ENCODE data around the gene FCGR3A.
"Not testable (repeated sequence)": the region's sequence is repeated elsewhere in the genome, so short reads cannot be mapped to it uniquely, and the experiment has no call there.

The FCGR3A gene

DNA sequence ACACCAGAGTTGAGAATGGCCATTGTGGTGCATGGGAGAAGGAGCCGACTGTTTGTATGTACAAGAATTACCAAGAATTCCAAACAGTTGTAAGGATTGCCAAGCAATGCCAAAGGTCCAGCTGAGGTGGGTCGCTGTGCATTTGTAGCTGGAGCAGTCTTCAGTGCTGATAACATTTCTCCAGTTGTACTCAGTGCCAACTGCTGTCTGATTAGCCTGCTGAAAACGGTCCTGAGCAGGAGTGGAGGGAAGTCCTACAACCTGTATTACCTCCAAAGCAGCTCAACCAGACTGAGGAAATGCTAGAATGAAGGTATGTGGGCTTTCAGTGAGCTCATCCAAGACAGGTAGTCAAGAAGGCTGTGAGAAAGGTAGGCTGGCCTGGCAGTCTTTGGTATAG, 6.5 kb upstream of the FCGR3A start:
- DNase-seq, result not testable (repeated sequence)

DNA sequence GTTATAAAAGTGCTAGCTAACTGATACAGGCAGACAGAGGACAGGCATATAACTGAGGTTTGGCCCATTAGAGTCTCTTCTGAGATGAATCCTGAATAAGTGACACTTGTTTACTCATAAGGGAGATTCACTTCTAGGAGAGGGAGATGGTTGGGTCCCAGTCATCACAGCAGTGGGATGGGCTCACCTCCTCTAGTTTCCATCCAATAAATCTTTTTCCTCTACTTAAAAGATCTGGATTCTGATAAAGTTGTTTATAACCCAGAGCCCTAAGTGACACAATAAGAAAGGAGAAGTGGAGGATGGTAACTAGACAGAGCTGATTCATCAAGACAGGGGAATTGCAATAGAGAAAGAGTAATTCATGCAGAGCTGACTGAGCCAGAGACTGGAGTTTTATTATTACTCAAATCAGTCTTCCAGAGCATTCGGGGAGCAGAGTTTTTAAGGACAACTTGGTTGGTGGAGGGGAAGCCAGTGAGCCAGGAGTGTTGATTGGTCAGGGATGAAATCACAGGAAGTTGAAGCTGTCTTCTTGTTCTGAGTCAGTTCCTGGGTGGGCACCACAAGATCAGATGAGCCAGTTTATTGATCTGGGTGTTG, 5.3 kb upstream of the FCGR3A start:
- DNase-seq, result not testable (repeated sequence)

DNA sequence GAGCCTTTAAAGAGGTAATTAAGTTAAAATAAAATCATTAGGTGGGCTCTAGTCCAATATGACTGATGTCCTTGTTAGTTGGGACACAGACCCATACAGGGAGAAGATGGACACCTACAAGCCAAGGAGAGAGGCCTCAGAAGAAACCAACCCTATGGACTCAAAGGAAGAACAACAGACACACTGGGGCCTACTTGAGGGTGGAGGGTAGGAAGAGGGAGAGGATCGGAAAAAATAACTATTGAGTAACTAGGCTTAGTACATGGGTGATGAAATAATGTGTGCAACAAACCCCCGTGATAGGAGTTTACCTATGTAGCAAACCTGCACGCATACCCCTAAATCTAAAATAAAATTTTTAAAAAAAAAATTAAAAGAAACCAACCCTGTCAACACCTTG, 4.7 kb upstream of the FCGR3A start:
- not testable (repeated sequence) for DNase-seq

DNA sequence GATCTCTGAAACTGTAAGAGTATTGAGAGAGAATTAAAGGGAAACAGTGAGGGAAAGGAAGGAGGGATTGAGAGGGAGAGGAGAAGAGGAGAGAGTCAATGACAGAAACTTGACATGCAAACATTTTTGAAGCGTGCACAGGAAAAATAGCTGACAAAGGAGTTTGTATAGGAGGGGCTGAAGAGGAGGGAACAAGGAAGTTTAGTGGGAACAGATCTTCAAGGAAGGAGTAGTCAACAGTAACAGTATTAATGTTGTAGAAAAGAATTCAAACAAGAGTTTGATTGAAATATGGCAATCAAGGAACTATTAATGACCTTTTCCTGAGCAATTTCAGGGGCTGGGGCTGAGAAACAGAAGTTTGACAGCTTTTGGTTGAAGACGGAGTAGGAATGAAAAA, 4.0 kb upstream of the FCGR3A start:
- not testable (repeated sequence) for DNase-seq

DNA sequence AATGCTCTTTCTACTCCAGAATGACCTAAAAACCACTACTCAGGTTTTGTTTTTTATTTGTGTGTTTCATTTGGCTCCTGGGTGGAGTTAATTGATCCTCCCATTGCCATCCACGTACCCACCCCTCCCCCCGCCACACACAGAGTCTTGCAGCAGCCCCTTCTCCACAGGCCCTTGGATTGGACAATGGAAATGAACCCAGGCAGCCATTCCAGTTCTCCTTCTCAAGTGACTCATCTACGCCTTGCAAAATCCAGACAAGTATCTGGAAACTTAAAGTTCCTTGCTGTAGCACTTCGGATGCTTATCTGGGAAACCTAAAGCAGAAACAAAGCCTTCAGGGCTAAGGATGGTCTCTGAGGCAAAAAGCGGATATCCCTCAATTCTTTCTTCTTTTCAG, 1.3 kb upstream of the FCGR3A start:
- DNase-seq, result not testable (repeated sequence)

DNA sequence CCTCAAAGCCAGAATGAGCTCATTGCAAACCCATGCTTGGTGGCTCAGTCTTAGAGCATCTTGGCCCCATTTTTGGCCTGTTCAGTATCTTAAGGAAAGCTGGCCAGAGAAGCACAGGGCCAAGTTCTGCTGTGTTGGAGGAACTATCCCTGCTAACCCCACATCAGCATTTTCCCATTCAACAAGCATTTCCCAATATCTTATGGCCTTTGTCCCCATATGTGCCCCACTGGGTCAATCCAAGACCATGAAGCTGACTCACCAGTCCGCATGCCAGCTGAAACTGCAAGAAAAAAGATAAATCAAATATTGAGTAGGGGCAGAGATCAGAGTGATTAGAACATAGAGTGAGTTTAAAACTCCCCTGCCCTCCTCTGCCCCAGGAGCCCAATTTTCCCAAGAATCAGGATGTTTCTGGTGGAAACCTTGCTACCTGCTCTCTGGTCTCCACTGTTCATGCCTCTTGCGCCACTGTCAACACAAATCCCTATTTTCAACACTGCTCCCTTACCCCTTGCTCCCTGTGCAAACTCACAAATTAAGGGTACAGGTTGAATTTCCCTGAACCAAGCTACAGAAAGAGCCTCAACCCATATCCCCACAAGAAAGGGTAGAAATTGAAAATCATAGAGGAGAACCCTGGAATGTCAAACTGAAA, 740 bp downstream of the FCGR3A start:
- not testable (repeated sequence) for DNase-seq

DNA sequence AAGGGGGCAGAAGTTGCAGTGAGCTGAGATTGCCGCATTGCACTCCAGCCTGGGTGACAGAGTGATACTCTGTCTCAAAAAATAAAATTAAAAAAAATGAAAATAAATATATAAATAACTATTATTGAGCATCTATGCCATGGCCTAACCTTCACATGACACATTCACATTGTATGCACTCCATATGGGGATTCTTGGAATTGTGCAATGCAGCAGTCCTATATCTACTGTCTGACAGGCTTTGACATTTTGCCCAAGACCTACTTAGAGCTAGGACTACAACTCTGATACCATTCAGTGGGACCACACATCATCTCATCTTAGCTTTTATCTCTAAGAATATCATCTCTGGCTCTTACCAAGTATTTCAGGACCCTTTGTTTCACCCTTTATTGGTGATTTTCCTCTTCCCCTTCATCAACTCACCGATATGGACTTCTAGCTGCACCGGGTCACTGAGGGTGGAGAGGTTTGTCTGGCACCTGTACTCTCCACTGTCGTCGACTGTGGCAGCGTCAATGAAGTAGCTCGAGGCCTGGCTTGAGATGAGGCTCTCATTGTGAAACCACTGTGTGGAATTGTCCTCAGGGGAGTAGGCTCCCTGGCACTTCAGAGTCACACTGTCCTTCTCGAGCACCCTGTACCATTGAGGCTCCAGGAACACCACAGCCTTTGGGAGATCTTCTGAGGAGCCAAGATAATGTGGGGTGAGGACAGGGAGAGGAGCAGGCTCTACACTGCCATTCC, 1.4 kb downstream of the FCGR3A start:
- not testable (repeated sequence) for DNase-seq

DNA sequence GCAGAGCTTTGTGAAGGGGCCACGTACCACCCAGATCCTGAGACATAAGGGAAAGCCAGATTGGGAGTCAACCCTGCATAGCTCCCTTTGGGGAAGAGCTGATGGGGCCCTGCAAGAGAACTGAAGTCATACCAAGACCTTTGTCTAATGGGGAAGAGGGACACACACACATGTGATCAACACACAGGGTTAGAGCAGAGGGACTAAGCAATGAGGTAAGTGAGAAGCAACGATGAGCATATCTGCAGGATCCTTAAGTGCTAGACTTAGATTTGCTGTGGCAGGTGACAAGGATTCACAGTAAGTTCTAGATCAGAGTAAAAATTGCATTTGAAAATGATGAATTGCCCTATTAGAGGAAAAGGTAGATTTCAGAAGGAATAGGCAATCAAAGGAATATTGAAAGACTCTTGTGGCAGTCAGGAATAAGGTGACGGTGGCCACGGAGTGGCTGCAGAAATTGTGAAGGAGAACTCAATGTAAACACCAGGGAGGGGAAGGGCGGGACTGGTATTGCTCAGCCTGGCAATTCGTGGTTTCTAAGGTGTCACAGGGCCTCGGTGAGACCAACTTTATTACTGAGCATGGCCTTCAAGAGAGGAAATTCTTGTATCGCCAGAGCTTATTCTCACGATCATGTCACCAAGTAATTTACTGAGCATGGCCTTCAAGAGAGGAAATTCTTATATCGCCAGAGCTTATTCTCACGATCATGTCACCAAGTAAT, 4.5 kb downstream of the FCGR3A start:
- not testable (repeated sequence) for DNase-seq

DNA sequence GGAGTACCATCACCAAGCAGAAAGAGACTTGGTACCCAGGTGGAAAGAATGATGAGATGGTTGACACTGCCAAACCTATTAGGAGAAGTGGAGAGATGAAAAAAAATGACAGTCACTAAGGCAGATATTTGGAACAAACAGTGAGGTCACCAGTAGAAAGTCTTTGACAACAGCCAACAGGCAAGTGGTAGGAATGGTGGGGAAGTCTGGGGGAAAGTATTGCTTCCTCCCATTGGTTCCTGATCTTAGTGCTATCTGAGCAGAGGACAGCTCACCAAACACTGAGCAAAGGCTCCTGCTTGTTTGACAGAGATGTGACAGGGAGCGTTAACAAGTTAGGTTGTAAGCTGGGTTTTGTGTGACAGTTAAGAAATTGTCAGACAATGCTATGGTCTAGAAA, 6.5 kb downstream of the FCGR3A start:
- DNase-seq, result not testable (repeated sequence)

DNA sequence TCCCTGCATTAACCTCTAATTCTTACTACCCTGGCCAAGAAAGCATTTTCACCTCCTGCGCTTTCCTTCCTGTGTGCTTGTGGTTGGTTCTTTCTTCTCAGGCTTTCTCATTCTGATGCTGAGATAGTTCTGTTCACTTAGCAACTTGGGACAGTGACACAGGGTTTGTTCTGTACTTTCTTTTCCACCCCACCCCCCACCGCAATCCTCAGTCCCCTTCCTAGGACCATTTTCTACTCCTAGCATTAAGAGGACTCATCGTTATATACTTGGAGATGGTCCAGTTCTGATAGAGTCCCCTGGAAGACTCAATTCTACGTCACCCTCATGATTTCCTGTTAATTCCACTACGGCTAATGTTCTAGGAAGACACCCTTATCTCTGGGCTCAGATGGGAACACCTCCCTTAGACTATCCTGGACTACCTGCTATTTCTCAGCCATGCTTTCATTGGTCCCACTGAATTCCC, 7.5 kb downstream of the FCGR3A start:
- DNase-seq, result not testable (repeated sequence)

DNA sequence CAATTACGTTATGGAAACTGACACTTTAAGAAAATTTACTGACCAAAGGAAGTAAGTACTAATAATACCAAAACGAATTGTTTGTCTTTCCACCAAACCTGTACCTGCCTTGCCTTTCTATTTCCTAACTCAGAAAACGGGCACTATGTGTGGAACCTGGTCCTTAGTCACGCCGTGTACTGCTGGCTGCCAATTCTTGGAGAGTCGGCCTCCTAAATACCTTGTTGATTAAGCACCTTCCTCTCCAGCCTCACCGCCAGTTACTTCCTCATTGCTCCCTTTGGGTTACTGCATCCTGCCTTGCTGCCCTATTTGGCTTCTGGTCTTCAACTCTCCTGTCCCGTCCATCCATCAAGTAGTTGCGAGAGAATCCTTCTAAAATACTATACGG, 9.1 kb downstream of the FCGR3A start:
- DNase-seq, result peak; percentile 39 to 41

DNA sequence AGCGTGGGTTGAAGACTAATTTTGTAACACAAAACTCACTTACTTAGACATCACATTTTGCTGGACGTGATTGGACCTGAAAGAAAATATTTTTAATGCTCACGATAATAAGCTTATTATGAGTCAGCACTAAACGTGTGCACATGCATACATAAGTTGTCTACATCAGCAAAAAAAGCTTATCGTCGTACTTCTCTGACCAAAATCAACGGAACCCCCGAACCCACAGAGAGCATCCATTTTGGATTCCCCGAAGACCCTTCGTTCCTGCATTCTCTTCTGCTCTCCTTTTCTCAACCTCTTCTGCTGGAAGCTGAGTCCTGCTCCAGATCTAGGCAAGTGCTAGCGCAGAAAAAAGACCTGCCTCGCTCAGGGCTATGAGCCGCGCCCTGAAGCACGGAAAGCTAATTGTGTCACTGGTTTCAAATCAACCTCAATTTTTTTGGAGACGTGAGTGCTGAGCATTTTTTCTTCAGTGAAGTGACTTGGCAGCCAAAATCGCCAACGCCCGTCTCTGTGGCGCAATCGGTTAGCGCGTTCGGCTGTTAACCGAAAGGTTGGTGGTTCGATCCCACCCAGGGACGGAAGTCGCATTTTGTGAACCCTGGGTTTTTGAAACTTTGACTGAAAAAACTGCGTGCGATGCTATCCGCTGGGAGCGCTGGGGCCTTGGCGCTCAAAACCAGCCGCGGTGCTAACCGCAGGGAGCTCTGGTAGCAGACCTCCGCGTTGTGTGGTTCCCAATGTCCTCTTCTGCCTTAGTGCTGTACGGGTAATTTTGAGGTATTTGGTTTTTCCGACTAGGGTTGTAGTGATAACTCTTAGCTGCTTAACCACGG, 9.7 kb downstream of the FCGR3A start:
- DNase-seq, result peak; percentile 70 to 79

DNA sequence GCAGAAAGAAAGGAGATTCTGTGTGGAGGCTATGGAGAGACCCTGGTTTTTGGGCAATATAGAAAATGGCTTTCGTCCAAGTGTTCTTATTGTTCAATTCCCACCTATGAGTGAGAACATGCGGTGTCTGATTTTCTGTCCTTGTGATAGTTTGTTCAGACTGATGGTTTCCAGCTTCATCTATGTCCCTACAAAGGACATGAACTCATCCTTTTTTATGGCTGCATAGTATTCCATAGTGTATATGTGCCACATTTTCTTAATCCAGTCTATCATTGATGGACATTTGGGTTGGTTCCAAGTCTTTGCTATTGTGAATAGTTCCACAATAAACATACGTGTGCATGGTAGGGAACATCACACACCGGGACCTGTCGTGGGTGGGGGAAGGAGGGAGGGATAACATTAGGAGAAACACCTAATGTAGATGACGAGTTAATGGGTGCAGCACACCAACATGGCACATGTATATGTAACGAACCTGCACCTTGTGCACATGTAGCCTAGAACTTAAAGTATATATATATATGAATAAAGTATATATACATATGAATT, 10.6 kb downstream of the FCGR3A start:
- DNase-seq, result not testable (repeated sequence)

DNA sequence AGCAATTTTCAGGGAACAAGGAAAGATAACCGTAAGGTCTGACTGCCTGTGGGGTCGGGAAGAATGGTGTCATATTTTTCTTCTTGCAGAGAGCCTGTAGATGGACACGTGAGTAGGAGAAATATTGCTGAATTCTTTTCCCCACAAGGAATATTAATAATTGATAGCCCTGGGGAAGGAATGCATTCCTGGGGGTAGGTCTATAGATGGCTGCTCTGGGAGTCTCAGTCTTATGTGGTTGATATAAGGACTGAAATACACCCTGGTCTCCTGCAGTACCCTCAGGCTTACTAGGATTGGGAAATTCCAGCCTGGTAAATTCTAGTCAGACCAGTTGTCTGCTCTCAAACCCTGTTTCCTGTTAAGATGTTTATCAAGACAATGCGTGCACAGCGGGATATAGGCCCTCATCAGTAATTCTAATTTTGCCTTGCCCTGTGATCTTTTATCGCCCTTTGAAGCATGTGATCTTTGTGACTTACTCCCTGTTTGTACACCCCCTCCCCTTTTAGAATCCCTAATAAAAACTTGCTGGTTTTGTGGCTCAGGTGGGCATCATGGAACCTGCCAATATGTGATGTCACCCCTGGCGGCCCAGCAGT, 12.4 kb downstream of the FCGR3A start:
- DNase-seq, result not testable (repeated sequence)

DNA sequence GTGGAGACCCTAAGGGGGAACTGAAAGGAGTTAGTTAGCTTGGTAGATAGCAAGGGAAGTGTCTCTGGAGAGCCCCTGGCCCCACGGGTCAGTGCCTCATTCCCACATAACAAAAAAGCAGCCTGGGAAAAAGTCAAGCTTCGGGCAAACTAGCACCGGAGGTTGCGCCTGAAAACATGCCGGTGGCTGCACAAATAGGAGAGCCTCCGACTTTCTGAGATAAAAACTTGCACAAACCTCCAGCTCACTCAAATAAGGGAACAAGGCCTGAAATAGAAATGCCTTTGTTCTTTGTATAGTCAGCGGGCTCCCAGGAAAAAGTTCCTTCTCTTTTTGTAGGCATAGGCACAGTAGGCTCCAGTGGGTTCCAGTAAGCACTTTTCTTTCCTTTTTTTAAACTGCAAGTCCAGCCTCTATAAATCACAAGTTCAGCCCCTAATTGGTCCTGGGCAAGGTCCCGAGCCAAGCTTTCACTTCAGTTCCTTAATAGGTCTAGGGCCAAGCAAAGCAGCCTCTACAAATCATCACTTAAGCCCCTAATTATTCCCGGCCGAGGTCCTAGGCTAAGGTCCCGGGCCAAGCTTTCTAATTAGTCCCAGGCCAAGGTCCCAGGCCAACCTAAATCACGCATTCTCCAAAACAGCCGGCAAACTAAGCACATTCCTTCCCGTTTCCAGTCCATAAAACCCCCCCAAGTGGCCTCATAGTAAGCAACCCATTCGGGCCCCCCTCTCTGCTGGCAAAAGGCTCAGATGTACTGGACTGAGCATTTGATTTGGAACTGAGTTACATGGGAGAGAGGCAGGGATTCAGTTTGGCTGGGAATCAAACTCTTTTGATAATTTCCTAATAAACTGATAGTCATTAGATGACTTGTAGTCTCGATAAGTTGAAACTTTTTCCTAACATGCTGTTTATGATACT, 16.7 kb downstream of the FCGR3A start:
- DNase-seq, result not testable (repeated sequence)

DNA sequence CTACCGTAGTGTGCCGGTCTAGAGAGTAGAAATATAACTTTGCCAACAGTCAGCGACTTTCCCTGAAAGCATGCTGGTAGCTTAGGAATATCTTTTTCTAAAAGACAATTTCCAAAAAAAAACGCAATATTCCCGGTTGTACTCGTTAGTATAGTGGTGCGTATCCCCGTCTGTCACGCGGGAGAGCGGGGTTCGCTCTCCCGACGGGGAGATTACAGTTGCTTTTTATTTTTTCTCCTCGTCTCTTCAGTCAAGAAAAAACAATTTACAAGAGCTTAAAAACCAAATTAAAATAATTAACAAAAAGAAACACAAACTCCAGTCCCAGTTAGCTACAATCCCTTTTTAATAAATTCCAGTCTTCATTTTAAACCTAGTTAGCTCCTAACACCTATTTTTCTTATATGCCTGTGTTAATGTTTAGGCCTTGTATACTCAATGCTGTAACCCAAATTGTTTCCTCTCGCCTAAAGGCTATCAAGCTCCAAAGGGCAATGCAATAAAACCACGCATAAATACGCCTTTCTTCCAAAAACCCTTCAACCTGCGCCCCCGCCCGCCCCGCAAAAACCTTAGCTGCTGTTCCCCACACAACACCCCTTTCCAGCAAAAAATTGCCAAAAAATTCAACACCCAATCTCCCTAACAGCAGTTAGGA, 17.5 kb downstream of the FCGR3A start:
- no peak for DNase-seq

DNA sequence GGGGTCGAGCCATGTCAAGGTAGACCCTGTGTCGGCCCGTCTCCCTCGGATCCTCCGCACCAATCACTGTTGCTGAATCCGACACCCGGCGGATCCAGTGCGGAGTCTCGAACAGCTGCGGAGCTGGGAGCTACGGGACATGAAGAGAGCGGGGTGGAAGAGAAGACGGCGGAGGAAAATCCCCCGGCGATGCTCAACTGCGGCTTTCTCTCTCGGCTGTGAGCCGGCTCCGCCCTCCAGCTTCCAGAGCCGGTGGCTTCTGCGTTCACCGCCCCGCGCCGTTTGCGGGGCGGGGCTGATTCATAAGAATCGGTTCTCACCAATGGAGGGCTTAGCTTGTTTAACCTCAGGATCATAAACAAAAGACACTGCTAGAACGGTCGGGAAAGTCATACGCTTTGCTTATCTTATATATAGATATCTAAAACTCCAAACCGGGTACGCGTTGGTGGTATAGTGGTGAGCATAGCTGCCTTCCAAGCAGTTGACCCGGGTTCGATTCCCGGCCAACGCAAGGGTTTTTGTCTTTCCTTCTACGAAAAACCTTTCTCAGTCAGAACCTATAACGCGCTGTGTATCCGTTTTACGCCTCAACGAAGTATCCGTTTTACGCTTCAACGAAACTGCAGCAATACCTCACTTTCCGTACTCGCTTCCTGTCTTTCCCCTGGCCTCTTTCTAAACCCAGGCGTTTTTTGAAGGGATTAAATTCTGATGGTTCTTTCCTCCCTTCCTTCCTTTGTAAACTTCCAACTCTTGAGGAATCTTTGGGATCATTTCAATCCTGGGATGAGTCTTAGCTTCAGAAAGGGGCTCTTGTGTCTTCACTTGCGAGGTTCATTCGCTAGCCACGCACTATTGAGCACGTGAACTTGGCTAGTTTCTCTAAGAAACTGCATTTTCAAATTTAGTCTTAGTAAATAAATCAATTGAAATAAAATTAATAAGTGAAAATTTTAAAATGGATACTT, 18.7 kb downstream of the FCGR3A start:
- peak; percentile 91 to 92 for DNase-seq

DNA sequence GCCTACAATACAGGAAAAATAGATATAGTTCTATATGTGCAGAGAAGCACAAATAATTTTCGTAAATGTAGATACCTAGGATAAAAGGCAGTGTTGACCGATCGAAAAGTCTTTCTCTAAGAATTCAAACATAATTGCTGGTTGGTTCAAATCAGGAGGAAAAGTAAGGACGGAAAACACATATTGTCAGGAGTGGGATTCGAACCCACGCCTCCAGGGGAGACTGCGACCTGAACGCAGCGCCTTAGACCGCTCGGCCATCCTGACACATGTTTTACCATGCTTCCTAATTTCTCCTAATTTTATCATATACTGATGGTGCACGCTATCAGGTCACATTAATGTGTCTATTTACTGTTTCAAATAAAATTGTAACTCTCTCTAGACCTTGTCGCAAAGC, 19.5 kb downstream of the FCGR3A start:
- peak; percentile 36 to 48 for DNase-seq

Data from AML-193 (cell line).